Fibroblast of lung (primary cell): ENCODE measurements around the gene OXGR1.

Experiments used
- EZH2 ChIP-seq: IDR thresholded peaks from 2 replicates; pipeline ENCODE4 v1.5.1; 2012; ENCODE audit warnings: low read length, control low read depth, mild to moderate bottlenecking; ENCODE audit errors: missing control alignments
- TF ChIP-seq, protein P1 (sequence below), 2 donors: IDR thresholded peaks in 1 of 2; conservative IDR thresholded peaks in 1 of 2; 1 replicate in 1 of 2; 2 replicates in 1 of 2; pipeline ENCODE4 v1.5.1; 2011 to 2012; ENCODE audit warnings: low read length in 2 of 2, control low read depth in 1 of 2, inconsistent platforms in 1 of 2, low read depth in 1 of 2, mild to moderate bottlenecking in 1 of 2

DNA sequence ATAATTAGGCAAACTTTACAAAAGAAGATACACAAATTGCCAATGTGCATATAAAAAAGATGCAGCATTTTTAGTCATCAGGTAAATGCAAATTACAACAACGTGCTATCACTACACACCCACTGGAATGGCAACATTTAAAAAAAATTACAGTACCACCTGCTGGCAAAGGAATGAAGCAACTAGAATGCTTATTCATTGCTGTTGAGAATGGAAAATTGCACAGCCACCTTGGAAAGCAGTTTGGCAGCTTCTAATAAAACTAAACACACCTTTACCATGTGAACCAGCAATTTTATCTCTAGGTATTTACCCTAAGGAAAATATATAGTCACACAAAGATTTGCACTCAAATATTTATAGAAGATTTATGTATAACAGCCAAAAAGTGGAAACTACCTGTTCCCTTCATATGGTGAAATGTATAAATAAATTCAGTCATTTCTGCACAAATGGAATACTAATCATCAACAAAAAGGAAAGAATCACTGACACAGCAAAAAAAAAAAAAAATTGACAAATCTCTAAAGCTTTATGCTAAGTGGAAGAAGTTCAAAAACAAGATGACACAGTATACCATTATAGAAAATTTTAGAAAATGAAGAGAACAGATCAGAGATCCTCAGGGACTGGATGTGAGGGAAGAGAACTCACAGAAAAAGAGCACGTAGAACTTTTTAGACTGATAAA is 30.3 kb downstream of the OXGR1 start:
- TF ChIP-seq, protein P1, sequence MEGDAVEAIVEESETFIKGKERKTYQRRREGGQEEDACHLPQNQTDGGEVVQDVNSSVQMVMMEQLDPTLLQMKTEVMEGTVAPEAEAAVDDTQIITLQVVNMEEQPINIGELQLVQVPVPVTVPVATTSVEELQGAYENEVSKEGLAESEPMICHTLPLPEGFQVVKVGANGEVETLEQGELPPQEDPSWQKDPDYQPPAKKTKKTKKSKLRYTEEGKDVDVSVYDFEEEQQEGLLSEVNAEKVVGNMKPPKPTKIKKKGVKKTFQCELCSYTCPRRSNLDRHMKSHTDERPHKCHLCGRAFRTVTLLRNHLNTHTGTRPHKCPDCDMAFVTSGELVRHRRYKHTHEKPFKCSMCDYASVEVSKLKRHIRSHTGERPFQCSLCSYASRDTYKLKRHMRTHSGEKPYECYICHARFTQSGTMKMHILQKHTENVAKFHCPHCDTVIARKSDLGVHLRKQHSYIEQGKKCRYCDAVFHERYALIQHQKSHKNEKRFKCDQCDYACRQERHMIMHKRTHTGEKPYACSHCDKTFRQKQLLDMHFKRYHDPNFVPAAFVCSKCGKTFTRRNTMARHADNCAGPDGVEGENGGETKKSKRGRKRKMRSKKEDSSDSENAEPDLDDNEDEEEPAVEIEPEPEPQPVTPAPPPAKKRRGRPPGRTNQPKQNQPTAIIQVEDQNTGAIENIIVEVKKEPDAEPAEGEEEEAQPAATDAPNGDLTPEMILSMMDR (conservative IDR thresholded peaks at IDR 0.05 in 1 of 2, IDR thresholded peaks at IDR 0.05 in 1 of 2; ENCODE audit: low read depth in 1 of 2, low read length in 2 of 2): no peak
- no peak for TF ChIP-seq EZH2
